ENCODE measurements around the gene BMP2K. TPM values are rescaled to one million over a fixed set of nuclear protein-coding genes. Genes with fewer than 3 reads are reported as not detected.

The BMP2K gene
- total RNA-seq, 2 experiments from 2014 or later: 43.4 to 61.1 TPM

- no peaks in the 10 kb centered on the region for H3K9me2 ChIP-seq (ENCODE audit: insufficient read depth, low read length)
- CTCF ChIA-PET (ENCODE audit: unreplicated experiment): no interaction called here
- no peak for DNase-seq (ENCODE audit: low spot score)
- intact Hi-C loops (cut with micrococcal nuclease; ENCODE audit: unreplicated experiment): no loop called here
- H2AFZ ChIP-seq (ENCODE audit: low read length): no peak overlapping the region
- no peak overlapping the region for H3K27ac ChIP-seq (ENCODE audit: low read depth, low read length, poor library complexity, severe bottlenecking)
- peaks cover 35% of the 10 kb centered on the region for H4K20me1 ChIP-seq (ENCODE audit: insufficient read depth, low read length)
- TF ChIP-seq CTCF (conservative IDR thresholded peaks at IDR 0.05; ENCODE audit: low read length) (no peak), EZH2phosphoT487 (IDR thresholded peaks at IDR 0.05; ENCODE audit: borderline replicate concordance, low read depth, low read length) (no peak)
- BruUV-seq (replicated peaks): no TSS peak
- POLR2A ChIA-PET: interaction anchor here (0.7 to 5.0 kb wide), 10 partner anchors 9 to 181 kb away, joined by 3 to 23 read pairs (median 4); no protein-coding TSS in a partner anchor
- H3K36me3 ChIP-seq (ENCODE audit: insufficient read depth, low read length): peaks cover 19% of the 10 kb centered on the region
- H3K4me3 ChIP-seq (ENCODE audit: low read depth, low read length, poor library complexity, severe bottlenecking): no peak overlapping the region
- H3K9me3 ChIP-seq (ENCODE audit: low read length): no peaks in the 10 kb centered on the region
- H3K79me2 ChIP-seq (ENCODE audit: insufficient read depth, low read depth, low read length): peaks cover 83% of the 10 kb centered on the region
- H3K4me1 ChIP-seq (ENCODE audit: insufficient read depth, low read length, poor library complexity, severe bottlenecking): peaks cover 55% of the 10 kb centered on the region
- peak overlapping the region; percentile 74 for H3K4me2 ChIP-seq (ENCODE audit: low read length)
These were observed 3.9 kb downstream of the BMP2K start for GRCh38 chr4:78780093-78780492.

GRCh38 chr4:78781139-78781538, 5.0 kb downstream of the BMP2K start:
- Histone ChIP-seq H3K36me3 (ENCODE audit: insufficient read depth, low read length) (peaks cover 28% of the 10 kb centered on the region), H2AFZ (ENCODE audit: low read length) (no peak overlapping the region), H3K4me3 (ENCODE audit: low read depth, low read length, poor library complexity, severe bottlenecking) (no peak overlapping the region), H3K4me1 (ENCODE audit: insufficient read depth, low read length, poor library complexity, severe bottlenecking) (peaks cover 54% of the 10 kb centered on the region), H3K4me2 (ENCODE audit: low read length) (peak overlapping the region; percentile 74), H3K79me2 (ENCODE audit: insufficient read depth, low read depth, low read length) (peaks cover 94% of the 10 kb centered on the region), H3K9me3 (ENCODE audit: low read length) (no peaks in the 10 kb centered on the region), H4K20me1 (ENCODE audit: insufficient read depth, low read length) (peaks cover 35% of the 10 kb centered on the region), H3K9me2 (ENCODE audit: insufficient read depth, low read length) (no peaks in the 10 kb centered on the region), H3K27ac (ENCODE audit: low read depth, low read length, poor library complexity, severe bottlenecking) (no peak overlapping the region)
- intact Hi-C loops (cut with micrococcal nuclease; ENCODE audit: unreplicated experiment): no loop called here
- no peak for TF ChIP-seq CTCF (conservative IDR thresholded peaks at IDR 0.05; ENCODE audit: low read length)
- no peak for DNase-seq (ENCODE audit: low spot score)
- BruUV-seq (replicated peaks): no TSS peak
- ChIA-PET CTCF (ENCODE audit: unreplicated experiment) (no interaction called here), POLR2A (interaction anchor here (0.6 to 3.0 kb wide), 7 partner anchors 11 to 120 kb away, joined by 3 to 17 read pairs (median 3); no protein-coding TSS in a partner anchor)

GRCh38 chr4:78781924-78782323, 5.8 kb downstream of the BMP2K start:
- peaks cover 54% of the 10 kb centered on the region for H3K4me1 ChIP-seq (ENCODE audit: insufficient read depth, low read length, poor library complexity, severe bottlenecking)
- no TSS peak for BruUV-seq (replicated peaks)
- H3K27ac ChIP-seq (ENCODE audit: low read depth, low read length, poor library complexity, severe bottlenecking): peak overlapping the region; percentile 8
- peaks cover 100% of the 10 kb centered on the region for H3K79me2 ChIP-seq (ENCODE audit: insufficient read depth, low read depth, low read length)
- H3K9me2 ChIP-seq (ENCODE audit: insufficient read depth, low read length): no peaks in the 10 kb centered on the region
- H2AFZ ChIP-seq (ENCODE audit: low read length): no peak overlapping the region
- DNase-seq (ENCODE audit: low spot score): peak; percentile 22
- ChIA-PET CTCF (ENCODE audit: unreplicated experiment) (no interaction called here), POLR2A (interaction anchor here (0.5 to 3.1 kb wide), 8 partner anchors 14 to 1076 kb away, joined by 3 to 17 read pairs (median 4); no protein-coding TSS in a partner anchor)
- peak overlapping the region; percentile 74; the same call in 1 of the 2 replicates for H3K4me2 ChIP-seq (ENCODE audit: low read length)
- no peak overlapping the region for H3K4me3 ChIP-seq (ENCODE audit: low read depth, low read length, poor library complexity, severe bottlenecking)
- H3K9me3 ChIP-seq (ENCODE audit: low read length): no peaks in the 10 kb centered on the region
- peaks cover 35% of the 10 kb centered on the region for H4K20me1 ChIP-seq (ENCODE audit: insufficient read depth, low read length)
- peaks cover 32% of the 10 kb centered on the region for H3K36me3 ChIP-seq (ENCODE audit: insufficient read depth, low read length)
- intact Hi-C loops (cut with micrococcal nuclease; ENCODE audit: unreplicated experiment): no loop called here
- TF ChIP-seq CTCF (conservative IDR thresholded peaks at IDR 0.05; ENCODE audit: low read length) (no peak), EZH2phosphoT487 (IDR thresholded peaks at IDR 0.05; ENCODE audit: borderline replicate concordance, low read depth, low read length) (no peak)
